ENCODE results near the gene AMH.

The AMH gene

GRCh38 chr19:2251106-2252054 lies 2.3 kb downstream of the AMH start:
- peak; percentile 68 for DNase-seq

GRCh38 chr19:2252055-2252796 lies 3.1 kb downstream of the AMH start:
- DNase-seq: peak; percentile 44

GRCh38 chr19:2252797-2253105 lies 3.6 kb downstream of the AMH start:
- peak; percentile 44 for DNase-seq

GRCh38 chr19:2253106-2254063 lies 4.3 kb downstream of the AMH start:
- DNase-seq: peak; percentile 26

- no peak for DNase-seq
Measured at GRCh38 chr19:2254064-2254872, 5.1 kb downstream of the AMH start.

GRCh38 chr19:2255112-2255845 lies 6.2 kb downstream of the AMH start:
- DNase-seq: no peak

- no peak for DNase-seq
Measured at GRCh38 chr19:2255982-2256685, 7.0 kb downstream of the AMH start, which contains the start of gene JSRP1. Gene JSRP1, minus strand, starts transcription at chr19:2256417. Its CDS starts 1,103 bp downstream, at chr19:2255314.

GRCh38 chr19:2259336-2259735 lies 10.2 kb downstream of the AMH start:
- DNase-seq: peak; percentile 85

- peak; percentile 63 for DNase-seq
Measured at GRCh38 chr19:2260341-2260805, 11.2 kb downstream of the AMH start.

- peak; percentile 41 for DNase-seq
Measured at GRCh38 chr19:2261438-2262172, 12.5 kb downstream of the AMH start.

GRCh38 chr19:2266183-2266993 lies 17.3 kb downstream of the AMH start:
- DNase-seq: peak; percentile 54

- DNase-seq: no peak
Measured at GRCh38 chr19:2268480-2268830, 19.3 kb downstream of the AMH start.

GRCh38 chr19:2268861-2269243 lies 19.7 kb downstream of the AMH start:
- DNase-seq: no peak

GRCh38 chr19:2269244-2270156 lies 20.4 kb downstream of the AMH start:
- DNase-seq: peak; percentile 95

GRCh38 chr19:2270157-2270422 lies 21.0 kb downstream of the AMH start:
- DNase-seq: peak; percentile 36

GRCh38 chr19:2270423-2271233 lies 21.5 kb downstream of the AMH start:
- peak; percentile 76 for DNase-seq

Measured in DMS53 (cell line).